Jurkat, Clone E6-1 (cell line): ENCODE data around the gene RNF112.
"Not testable (repeated sequence)": the region's sequence is repeated elsewhere in the genome, so short reads cannot be mapped to it uniquely, and the experiment has no call there.

ENCODE experiments used
- DNase-seq: peaks from one replicate; pipeline ENCODE4 v3.0.0-alpha.2; 2011; ENCODE audit warnings: low read depth, low spot score
- H3K4me3 ChIP-seq: 2 replicates; pipeline ENCODE4 v1.5.1; 2011; ENCODE audit warnings: mild to moderate bottlenecking, low read length, control low read depth, moderate library complexity

The RNF112 gene

GRCh38 chr17:19461681-19462080, 50.6 kb downstream of the RNF112 start:
- no peak for DNase-seq
- H3K4me3 ChIP-seq, result no peak overlapping the region

GRCh38 chr17:19462456-19463035, 51.5 kb downstream of the RNF112 start:
- not testable (repeated sequence) for H3K4me3 ChIP-seq, DNase-seq

- H3K4me3 ChIP-seq, result no peak overlapping the region
- no peak for DNase-seq
These were observed 53.3 kb downstream of the RNF112 start for GRCh38 chr17:19464031-19465026.
